Stimulated activated naive CD8-positive, alpha-beta T cell treated with anti-CD3 and anti-CD28 coated beads, Interleukin-15, amount 100 ng/mL, for 72 hours (primary cell): ENCODE measurements around the gene MANSC1.
"Not testable (repeated sequence)": the region's sequence is repeated elsewhere in the genome, so short reads cannot be mapped to it uniquely, and the experiment has no call there.

ENCODE experiments used
- ATAC-seq: fragments of 150-1000 bp; cut with Tn5 transposase; 2 replicates; pipeline ENCODE4 v1.10.0; 2021; ENCODE audit warnings: mild to moderate bottlenecking, moderate library complexity
- DNase-seq, 2 donors: peaks; one replicate each; pipeline ENCODE4 v3.0.0; 2021 to 2022
- H3K27ac Mint-ChIP-seq, 2 donors: one replicate each; pipeline ENCODE4 v1.8.0; 2022; ENCODE audit warnings: mild to moderate bottlenecking in 2 of 2, mixed read lengths in 2 of 2, moderate library complexity in 2 of 2
- H3K27me3 Mint-ChIP-seq: one replicate; pipeline ENCODE4 v1.8.0; 2022; ENCODE audit warnings: mixed read lengths
- H3K4me1 Mint-ChIP-seq: one replicate; pipeline ENCODE4 v1.8.0; 2022; ENCODE audit warnings: mild to moderate bottlenecking, mixed read lengths
- H3K4me3 Mint-ChIP-seq, 2 donors: one replicate each; pipeline ENCODE4 v1.8.0; 2022; ENCODE audit warnings: mild to moderate bottlenecking in 2 of 2, mixed read lengths in 2 of 2, moderate library complexity in 1 of 2
- H3K9me3 Mint-ChIP-seq, 2 donors: one replicate each; pipeline ENCODE4 v1.8.0; 2022; ENCODE audit warnings: mixed read lengths in 2 of 2

Gene MANSC1

DNA sequence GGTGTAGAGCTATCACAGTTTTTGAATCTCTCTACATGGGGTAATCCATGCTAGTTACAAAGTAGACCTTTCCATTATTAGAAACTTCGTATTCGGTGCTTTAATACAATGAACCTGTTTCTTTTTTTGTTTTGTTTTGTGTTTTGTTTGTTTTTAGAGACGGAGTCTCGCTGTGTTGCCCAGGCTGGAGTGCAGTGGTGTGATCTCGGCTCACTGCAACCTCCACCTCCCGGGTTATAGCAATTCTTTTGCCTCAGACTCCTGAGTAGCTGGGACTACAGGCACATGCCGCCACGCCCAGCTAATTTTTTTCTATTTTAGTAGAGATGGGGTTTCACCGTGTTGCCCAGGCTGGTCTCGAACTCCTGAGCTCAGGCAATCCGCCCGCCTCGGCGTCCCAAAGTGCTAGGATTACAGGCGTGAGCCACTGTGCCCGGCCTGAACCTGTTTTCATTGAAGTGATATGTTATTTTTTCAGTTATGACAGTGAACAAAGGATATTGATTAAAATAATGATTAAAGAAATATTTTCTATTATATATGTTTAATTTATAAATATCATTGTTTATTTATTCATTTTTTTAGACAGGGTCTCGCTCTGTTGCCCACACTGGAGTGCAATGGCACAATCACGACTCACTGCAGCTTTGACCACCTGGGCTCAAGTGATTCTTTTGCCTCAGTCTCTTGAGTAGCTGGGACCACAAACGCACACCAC, 1.6 kb upstream of the MANSC1 start:
- DNase-seq, H3K27me3 Mint-ChIP-seq, ATAC-seq, H3K4me3 Mint-ChIP-seq, H3K9me3 Mint-ChIP-seq, H3K27ac Mint-ChIP-seq: not testable (repeated sequence)
- peaks cover 28% of the 10 kb centered on the region for H3K4me1 Mint-ChIP-seq

DNA sequence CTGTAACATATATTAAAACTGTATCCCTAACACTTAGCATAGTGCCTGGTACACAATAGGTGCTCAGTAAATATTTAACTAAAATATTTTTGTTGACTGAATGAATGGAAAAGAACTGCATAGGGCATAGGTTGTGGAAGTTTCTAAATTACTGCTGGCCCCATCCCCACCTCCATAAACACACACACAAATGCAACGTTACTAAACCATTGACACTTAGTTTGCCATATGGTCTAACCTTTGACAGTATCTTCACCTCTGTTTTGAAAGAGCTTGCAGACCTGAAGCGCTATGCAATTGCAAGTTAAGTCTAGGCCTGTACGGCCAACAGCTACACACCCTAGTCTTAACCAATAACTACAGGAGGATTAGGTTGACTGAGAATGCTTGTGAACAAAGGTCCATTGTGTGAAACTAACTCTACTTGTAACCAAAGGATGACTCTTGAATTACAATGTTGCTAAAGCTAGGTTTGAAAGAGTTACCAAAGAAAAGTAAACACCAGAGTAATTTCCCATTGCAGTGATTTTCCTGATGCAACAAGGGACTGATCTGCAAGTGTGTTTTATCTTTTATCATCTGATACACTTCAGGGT, 924 bp upstream of the MANSC1 start:
- Mint-ChIP-seq H3K9me3 (peaks cover 0 to 6% of the 10 kb centered on the region in 2 donors), H3K27me3 (no peaks in the 10 kb centered on the region), H3K27ac (no peak overlapping the region), H3K4me1 (peaks cover 21% of the 10 kb centered on the region), H3K4me3 (peak overlapping the region in 1 of 2 donors; percentile 70)
- DNase-seq (no peak), ATAC-seq (no peak)

DNA sequence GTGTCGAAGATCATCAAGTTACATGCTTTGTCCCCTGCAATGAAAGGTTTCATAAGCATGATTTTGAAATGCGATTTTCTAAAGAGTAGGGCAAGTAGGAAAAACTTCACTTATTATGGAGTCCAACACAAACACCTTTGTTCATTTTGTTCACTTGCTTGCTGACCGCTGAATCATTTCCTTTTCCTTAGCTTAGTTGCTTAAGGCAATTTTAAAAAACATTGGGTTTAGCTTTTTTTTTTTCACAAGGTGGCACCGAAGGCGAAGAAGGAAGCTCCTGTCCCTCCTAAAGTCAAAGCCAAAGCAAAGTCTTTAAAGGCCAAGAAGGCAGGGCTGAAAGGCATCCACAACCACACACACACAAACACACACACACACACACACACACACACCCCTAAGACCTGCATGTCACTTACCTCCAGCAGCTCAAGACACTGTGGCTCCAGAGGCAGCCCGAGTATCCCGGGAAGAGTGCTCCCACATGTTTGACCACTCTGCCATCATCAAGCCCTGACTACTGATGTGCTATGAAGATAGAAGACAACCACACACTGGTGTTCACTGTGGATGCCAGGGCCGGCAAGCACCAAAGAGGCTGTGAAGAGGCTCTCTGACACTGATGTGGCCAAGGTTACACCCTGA, 11.4 kb downstream of the MANSC1 start:
- Mint-ChIP-seq H3K4me3 (no peak overlapping the region), H3K4me1 (peaks cover 23% of the 10 kb centered on the region), H3K9me3 (no peaks in the 10 kb centered on the region), H3K27me3 (no peaks in the 10 kb centered on the region), H3K27ac (no peak overlapping the region)
- DNase-seq (no peak), ATAC-seq (no peak)

DNA sequence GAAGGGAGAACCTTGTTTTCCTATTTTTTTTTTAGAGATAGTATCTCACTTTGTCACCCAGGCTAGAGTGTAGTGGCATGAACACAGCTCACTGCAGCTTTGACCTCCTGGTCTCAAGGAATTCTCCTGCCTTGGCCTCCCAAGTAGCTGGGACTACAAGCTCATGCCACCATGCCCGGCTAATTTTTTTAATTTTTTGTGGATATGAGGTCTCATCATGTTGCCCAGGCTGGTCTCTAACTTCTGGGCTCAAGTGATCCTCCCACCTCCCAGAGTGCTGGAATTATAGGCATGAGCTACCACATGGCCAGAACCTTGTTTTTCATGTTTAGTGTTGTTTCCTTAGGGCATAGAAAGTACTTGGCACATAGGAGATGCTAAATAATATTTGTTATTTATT, 13.5 kb downstream of the MANSC1 start:
- H3K27me3 Mint-ChIP-seq = no peaks in the 10 kb centered on the region
- ATAC-seq = no peak
- no peak overlapping the region for H3K4me3 Mint-ChIP-seq
- peaks cover 26% of the 10 kb centered on the region for H3K4me1 Mint-ChIP-seq
- H3K27ac Mint-ChIP-seq = no peak overlapping the region
- H3K9me3 Mint-ChIP-seq = no peaks in the 10 kb centered on the region
- DNase-seq = no peak

DNA sequence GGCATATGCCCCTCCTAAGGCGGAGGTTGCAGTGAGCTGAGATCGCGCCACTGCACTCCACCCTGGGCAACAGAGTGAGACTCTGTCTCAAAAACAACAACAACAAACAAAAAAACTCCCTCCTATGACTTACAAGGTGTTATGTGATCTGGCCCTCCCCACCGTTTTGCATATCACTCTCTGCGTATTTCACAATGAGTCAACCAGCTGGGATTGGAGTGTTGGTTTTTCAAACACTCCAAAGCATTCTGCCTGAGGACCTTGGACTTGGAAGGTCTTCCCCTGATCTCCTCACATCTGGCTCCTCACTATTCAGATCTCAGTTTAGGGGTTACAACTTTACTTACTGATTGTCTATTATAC, 14.0 kb downstream of the MANSC1 start:
- Mint-ChIP-seq H3K4me1 (peaks cover 26% of the 10 kb centered on the region), H3K27me3 (no peaks in the 10 kb centered on the region), H3K9me3 (no peaks in the 10 kb centered on the region), H3K27ac (no peak overlapping the region), H3K4me3 (no peak overlapping the region)
- DNase-seq (no peak), ATAC-seq (no peak)

DNA sequence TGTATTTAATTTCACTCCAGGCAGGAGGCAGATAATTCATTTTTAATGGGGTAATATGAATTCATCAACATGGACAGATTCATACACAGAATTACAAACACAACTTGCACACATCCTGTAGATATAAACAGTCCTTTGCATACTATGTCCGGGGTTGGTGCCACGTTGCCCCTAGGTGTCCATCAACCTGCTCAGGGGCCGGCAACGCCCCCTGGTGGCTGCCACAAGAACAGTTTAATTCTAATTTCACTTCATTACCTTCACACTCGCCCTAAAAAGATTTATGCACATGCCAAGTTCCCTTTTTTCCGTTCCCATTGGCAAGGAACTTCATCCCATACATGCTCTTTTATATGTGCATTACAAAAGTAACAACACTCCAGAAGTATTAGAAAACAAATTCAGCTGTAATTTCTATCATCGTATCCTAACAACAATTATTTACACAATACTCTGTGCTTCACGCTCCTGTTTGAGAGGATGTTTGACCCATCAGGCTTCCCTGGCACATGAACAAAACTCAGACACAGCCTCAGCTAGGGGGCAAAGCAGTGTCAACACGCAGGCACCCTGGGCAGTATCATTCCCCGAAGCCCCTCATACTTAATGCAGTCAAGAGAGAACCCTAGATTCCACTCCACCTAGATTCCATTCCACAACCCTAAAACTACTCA, 15.5 kb downstream of the MANSC1 start:
- peak; percentile 64 to 67 for DNase-seq
- Mint-ChIP-seq H3K27ac (no peak overlapping the region), H3K4me3 (no peak overlapping the region)

DNA sequence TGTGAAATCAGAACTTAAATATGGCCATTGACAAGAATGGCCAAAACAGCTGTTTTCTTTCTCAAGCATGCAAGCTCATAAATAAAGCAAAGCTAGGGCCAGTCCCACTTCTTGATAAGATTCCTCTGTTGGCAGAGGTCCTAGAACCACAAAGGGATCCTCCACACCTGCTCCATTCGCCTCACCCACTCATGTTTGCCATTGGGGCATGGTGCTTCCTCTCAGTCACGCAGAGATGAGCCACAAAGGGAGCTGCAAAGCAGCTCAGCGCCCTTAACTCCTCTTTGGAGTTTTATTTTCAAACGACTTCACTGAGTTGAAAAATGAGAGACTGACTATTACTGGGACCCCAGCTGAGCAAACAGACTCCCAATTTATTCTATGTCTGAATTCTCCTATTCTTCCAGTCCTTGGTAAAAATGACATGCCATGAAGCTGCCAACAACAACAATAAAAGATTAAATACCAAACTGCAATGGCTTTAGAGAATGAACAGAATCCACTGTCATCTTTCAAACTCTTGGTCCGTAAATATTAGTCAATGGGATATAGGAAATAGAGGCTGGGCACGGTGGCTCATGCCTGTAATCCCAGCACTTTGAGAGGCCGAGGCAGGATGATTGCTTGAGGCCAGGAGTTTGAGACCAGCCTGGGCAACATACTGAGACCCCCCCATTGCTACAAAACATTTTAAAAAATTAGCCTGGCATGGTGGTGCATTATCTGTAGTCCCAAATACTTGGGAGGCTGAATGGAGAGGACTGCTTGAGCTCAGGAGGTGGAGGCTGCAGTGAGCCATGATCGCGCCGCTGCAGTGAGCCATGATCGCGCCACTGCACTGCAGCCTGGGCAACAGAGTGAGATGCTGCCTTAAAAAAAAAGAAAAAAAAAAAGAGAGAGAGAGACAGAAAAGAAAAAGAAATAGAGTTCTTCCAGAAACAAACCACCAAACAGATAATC, 16.4 kb downstream of the MANSC1 start:
- peaks cover 22% of the 10 kb centered on the region for H3K4me1 Mint-ChIP-seq
- DNase-seq (no peak), ATAC-seq (no peak)
- H3K4me3 Mint-ChIP-seq = no peak overlapping the region
- no peak overlapping the region for H3K27ac Mint-ChIP-seq
- no peaks in the 10 kb centered on the region for H3K9me3 Mint-ChIP-seq
- no peaks in the 10 kb centered on the region for H3K27me3 Mint-ChIP-seq

More for the DNA sequence above, 15.5 kb downstream of the MANSC1 start:
- Mint-ChIP-seq H3K27me3 (no peaks in the 10 kb centered on the region), H3K4me1 (peaks cover 26% of the 10 kb centered on the region), H3K9me3 (no peaks in the 10 kb centered on the region)
- ATAC-seq = peak; percentile 88

DNA sequence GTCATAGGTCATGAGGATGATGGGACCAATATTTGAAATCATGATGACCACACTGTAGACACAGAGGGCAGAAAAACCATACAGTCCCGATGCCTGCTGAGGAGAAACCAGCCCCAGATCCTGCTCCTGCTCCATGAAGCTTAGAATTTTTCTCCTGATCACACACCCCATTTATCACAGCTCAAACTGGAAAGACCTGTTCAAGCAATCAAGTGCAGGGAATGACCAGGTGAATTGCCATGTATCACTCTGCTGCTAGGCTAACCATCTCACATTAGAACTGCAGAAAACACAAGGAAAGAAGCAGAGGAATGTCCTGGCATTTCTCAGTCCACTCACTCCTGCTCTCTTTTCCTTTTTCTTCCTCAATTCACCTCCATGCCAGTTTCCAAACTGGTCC, 18.1 kb downstream of the MANSC1 start:
- Mint-ChIP-seq H3K27ac (no peak overlapping the region), H3K27me3 (no peaks in the 10 kb centered on the region), H3K9me3 (no peaks in the 10 kb centered on the region), H3K4me3 (no peak overlapping the region), H3K4me1 (peaks cover 27% of the 10 kb centered on the region)
- DNase-seq (no peak), ATAC-seq (no peak)

DNA sequence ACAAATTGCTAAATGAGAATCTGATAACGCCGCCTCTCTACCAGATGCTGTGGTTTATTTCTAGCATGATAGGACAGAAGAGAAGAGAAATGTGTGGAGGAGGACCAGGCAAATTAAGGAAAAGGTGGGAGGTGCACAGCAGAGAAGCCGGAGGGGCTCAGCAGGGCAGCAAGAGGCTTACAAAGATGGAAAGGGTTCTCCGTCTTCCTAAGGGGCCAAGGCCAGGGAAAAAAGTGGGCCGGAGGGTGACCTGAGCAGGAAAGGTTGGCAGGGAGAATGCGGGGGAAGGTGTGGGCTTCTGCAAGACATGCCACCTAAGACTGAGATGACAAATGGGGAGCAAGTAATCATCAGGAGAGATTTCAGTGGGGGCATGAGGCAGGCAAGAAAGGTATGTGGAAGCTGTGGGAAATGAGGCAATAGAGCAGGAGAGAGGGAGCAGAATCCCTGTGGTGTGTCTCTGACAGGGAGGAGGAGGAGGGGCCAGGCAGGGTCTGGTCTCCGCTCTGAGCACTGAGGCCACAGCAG, 18.7 kb downstream of the MANSC1 start:
- ATAC-seq = no peak
- no peak for DNase-seq
- Mint-ChIP-seq H3K27ac (no peak overlapping the region), H3K4me1 (peaks cover 27% of the 10 kb centered on the region), H3K4me3 (no peak overlapping the region), H3K9me3 (no peaks in the 10 kb centered on the region), H3K27me3 (no peaks in the 10 kb centered on the region)

DNA sequence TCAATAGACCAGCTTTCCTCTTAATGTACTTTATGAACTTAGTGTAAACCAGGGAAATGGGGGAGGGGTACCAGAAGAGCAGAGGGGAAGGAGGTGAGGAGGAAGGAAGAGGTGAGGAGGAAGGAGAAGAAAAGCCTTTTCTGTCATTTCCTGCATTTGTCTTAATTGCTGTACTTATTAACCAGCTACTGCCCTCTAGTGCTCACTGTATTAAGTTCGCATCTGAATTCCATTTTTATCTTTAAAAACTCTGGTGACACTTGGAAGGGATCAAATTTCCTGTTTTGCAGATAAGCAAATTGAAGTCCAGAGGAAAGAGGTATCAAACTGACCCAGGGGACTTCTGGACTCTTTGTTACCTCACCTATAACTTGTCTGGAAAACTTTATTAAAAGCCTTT, 22.2 kb downstream of the MANSC1 start:
- DNase-seq = peak in 1 of 2 donors; percentile 20
- no peak for ATAC-seq
- Mint-ChIP-seq H3K4me1 (peaks cover 10% of the 10 kb centered on the region), H3K27ac (no peak overlapping the region), H3K4me3 (no peak overlapping the region), H3K27me3 (no peaks in the 10 kb centered on the region), H3K9me3 (no peaks in the 10 kb centered on the region)

DNA sequence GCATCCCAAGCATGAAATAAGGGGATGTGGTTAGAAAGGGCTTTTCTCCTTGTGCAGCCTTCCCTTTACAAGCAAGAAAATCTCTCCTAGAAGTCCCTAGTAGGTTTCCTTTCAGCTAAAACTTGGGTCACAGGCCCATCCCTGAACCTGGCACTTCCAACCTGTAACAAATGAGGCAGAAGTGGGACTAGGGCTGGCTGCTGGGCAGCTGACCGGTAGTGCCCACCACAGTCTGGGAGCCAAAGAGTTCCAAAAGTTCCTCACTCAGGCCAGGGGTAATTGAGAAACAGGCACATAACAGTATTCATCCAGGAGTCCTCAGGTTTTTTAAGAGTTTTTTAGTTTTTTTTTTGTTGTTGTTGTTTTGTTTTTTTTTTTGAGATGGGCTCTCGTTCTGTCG, 23.8 kb downstream of the MANSC1 start:
- DNase-seq (no peak), ATAC-seq (no peak)
- H3K4me1 Mint-ChIP-seq = peaks cover 10% of the 10 kb centered on the region
- no peak overlapping the region for H3K27ac Mint-ChIP-seq
- H3K4me3 Mint-ChIP-seq = no peak overlapping the region
- no peaks in the 10 kb centered on the region for H3K9me3 Mint-ChIP-seq
- peaks cover 6% of the 10 kb centered on the region for H3K27me3 Mint-ChIP-seq

DNA sequence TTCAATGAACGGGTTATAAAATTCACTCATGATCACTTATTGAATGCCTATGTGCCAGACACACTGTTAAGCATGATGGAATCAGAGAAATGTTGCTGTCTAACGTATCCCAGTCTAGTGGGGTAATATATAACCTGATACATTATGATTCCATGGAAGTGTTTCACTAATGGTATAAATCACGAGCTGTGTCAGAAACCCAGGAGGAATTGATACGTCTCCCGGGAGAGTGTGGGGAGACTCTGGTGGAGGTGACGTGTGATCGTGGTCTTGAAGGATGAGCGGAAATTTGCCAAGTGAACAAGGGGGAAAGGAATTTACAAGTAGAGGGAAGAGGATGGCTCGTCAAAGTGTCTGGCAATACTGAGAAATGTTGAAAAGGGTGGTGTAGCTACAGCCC, 26.5 kb downstream of the MANSC1 start:
- DNase-seq (no peak), ATAC-seq (peak; percentile 9)
- no peak overlapping the region for H3K4me3 Mint-ChIP-seq
- H3K27ac Mint-ChIP-seq = no peak overlapping the region
- H3K4me1 Mint-ChIP-seq = peaks cover 10% of the 10 kb centered on the region
- H3K27me3 Mint-ChIP-seq = peaks cover 6% of the 10 kb centered on the region
- H3K9me3 Mint-ChIP-seq = no peaks in the 10 kb centered on the region

DNA sequence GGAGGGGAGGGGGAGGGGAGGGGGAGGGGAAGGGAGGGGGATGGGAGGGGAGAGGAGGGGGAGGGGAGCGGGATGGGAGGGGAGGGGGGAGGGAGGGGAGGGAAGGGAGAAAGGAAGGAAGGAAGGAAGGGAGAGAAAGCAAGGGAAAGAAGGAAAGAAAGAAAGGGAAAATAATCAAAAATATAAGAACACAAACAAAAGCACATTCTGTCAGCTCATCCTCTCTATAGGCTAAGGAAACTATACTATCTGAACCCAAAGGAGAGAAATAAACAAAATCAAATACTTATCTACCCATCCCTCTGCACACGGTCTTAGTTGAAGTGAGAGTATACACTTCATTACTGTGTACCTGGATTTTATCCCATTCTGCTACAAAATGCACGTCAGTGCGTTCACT, 26.9 kb downstream of the MANSC1 start:
- ATAC-seq (peak; percentile 20), DNase-seq (no peak)
- Mint-ChIP-seq H3K4me3 (no peak overlapping the region), H3K27me3 (peaks cover 6% of the 10 kb centered on the region), H3K27ac (no peak overlapping the region), H3K4me1 (peaks cover 10% of the 10 kb centered on the region), H3K9me3 (no peaks in the 10 kb centered on the region)

DNA sequence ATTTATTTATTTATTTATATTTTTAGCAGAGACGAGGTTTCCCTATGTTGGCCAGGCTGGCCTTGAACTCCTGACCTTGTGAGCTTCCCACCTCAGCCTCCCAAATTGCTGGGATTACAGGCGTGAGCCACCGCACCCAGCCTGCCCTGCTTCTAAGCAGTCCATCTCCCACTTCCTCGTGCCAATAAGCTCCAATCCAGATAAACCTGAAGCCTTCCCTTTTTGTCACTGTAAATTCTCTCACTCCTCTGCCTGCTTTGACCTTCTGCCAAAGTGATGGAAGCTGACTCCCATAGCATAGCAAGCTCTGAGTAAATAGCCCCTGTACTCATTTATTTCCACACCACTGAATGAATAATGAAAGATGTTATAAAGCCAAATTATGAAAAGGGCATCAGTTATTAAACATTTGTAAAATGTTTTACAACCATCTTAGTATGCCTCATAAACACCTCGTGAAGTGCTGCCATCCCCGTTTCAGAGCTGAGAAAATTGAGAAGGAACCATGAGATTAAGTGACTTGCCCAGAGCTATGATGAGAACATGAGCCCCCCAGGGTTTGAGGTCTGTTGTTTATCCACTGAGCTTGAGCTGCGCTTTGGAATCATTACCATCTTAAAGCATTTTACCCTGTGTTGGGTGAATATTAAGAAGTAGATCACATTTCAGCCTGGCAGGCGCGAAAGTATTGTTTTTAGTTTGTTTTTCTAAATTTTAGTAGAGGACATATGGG, 30.4 kb downstream of the MANSC1 start:
- Mint-ChIP-seq H3K27ac (no peak overlapping the region), H3K4me3 (no peak overlapping the region), H3K4me1 (no peaks in the 10 kb centered on the region), H3K9me3 (no peaks in the 10 kb centered on the region), H3K27me3 (peaks cover 6% of the 10 kb centered on the region)
- ATAC-seq (no peak), DNase-seq (no peak)
